ENCODE data around the gene CHN1. TPM values are rescaled to one million over a fixed set of nuclear protein-coding genes. Genes with fewer than 3 reads are reported as not detected.

Gene CHN1
- total and polyA plus RNA-seq, 2 of the 8 experiments (the other 6 are each of a cell fraction or from before 2014, with no cell fraction given), result 54.0 to 65.7 TPM

- H3K56ac ChIP-seq (replicated peaks; ENCODE audit: insufficient read length, low read depth, low read length), result no peak overlapping the region
- no peak overlapping the region for H3K23ac ChIP-seq (ENCODE audit: insufficient read length)
- H2BK15ac ChIP-seq (ENCODE audit: low read length), result no peak overlapping the region
- TF ChIP-seq POLR2AphosphoS5 (IDR thresholded peaks at IDR 0.05; ENCODE audit: low read depth, low read length), result no peak
- TF ChIP-seq JUN (IDR thresholded peaks at IDR 0.05; ENCODE audit: low read depth, low read length), result no peak
- no peak for TF ChIP-seq CHD2 (IDR thresholded peaks at IDR 0.05; ENCODE audit: low read length)
- TF ChIP-seq YY1 (IDR thresholded peaks at IDR 0.05; ENCODE audit: low read depth, low read length), result no peak
- no peak for TF ChIP-seq RXRA (IDR thresholded peaks at IDR 0.05; ENCODE audit: insufficient read depth, low read depth, low read length)
- TF ChIP-seq CREB1 (IDR thresholded peaks at IDR 0.05), result no peak
- TF ChIP-seq RAD21 (IDR thresholded peaks at IDR 0.05 in 1 of 2, conservative IDR thresholded peaks at IDR 0.05 in 1 of 2; ENCODE audit: low read depth in 2 of 2, low read length in 2 of 2), result no peak
- no peak for TF ChIP-seq CHD1 (IDR thresholded peaks at IDR 0.05; ENCODE audit: low read depth, low read length)
- TF ChIP-seq RBBP5 (IDR thresholded peaks at IDR 0.05; ENCODE audit: borderline replicate concordance, low read depth, low read length), result no peak
- no peak for TF ChIP-seq ATF2 (IDR thresholded peaks at IDR 0.05; ENCODE audit: low read length)
- TF ChIP-seq RNF2 (IDR thresholded peaks at IDR 0.05; ENCODE audit: borderline replicate concordance, low read depth, low read length, missing control alignments, poor library complexity, severe bottlenecking), result no peak
Observed at GRCh38 chr2:175017618-175018414, 12.6 kb upstream of the CHN1 start.

More at GRCh38 chr2:175017618-175018414, 12.6 kb upstream of the CHN1 start:
- H3K27ac ChIP-seq (ENCODE audit: low read depth, low read length), result no peak overlapping the region
- no peaks in the 10 kb centered on the region for H3K23me2 ChIP-seq (ENCODE audit: low read depth, low read length)
- no peaks in the 10 kb centered on the region for H3K4me1 ChIP-seq (replicated peaks in 1 of 4; ENCODE audit: control insufficient read depth in 3 of 4, insufficient read depth in 4 of 4, low read length in 3 of 4)
- FAIRE-seq, result no peak
- H3K14ac ChIP-seq (ENCODE audit: insufficient read length), result no peak overlapping the region
- no peak overlapping the region for H4K91ac ChIP-seq (replicated peaks; ENCODE audit: insufficient read length, low read length)
- no peak for DNase-seq (ENCODE audit: low read depth in 1 of 2, low spot score in 2 of 2)
- H3K79me1 ChIP-seq (ENCODE audit: low read depth, low read length), result no peaks in the 10 kb centered on the region
- H2BK120ac ChIP-seq (replicated peaks; ENCODE audit: low read depth, low read length), result no peak overlapping the region
- POLR2A ChIA-PET (ENCODE audit: partially characterized antibody), result no interaction called here
- no peak overlapping the region for H3K4ac ChIP-seq (replicated peaks; ENCODE audit: insufficient read length, low read depth, low read length)
- H3K9ac ChIP-seq (replicated peaks in 1 of 4; ENCODE audit: extremely low read depth in 1 of 4, low read depth in 3 of 4, low read length in 3 of 4), result no peak overlapping the region
- no peak overlapping the region for H4K5ac ChIP-seq (ENCODE audit: insufficient read length, low read depth, low read length)
- no peaks in the 10 kb centered on the region for H3K36me3 ChIP-seq (ENCODE audit: control insufficient read depth in 2 of 4, insufficient read depth in 4 of 4, low read length in 3 of 4)
- H2BK20ac ChIP-seq (ENCODE audit: low read length), result no peak overlapping the region
- H3K27me3 ChIP-seq (replicated peaks in 1 of 4; ENCODE audit: control insufficient read depth in 3 of 4, extremely low read depth in 1 of 4, insufficient read depth in 3 of 4, low read length in 3 of 4), result no peaks in the 10 kb centered on the region
- H3K4me3 ChIP-seq (ENCODE audit: extremely low read depth in 1 of 4, insufficient read depth in 2 of 4, low read depth in 3 of 4, low read length in 4 of 4), result no peak overlapping the region
- H2AFZ ChIP-seq (ENCODE audit: low read length), result no peak overlapping the region
- 89% methylated on average over 5 of the region's 5 CpGs; no CpG with 5 or more reads in 1 of the 2 experiments for WGBS, 2 experiments (ENCODE audit: extremely low coverage in 1 of 2, insufficient coverage in 1 of 2, insufficient read length in 1 of 2, insufficient replicate concordance in 2 of 2, low coverage in 1 of 2, low lambda C conversion rate in 2 of 2, missing lambda C conversion rate in 1 of 2)
- H2BK5ac ChIP-seq (ENCODE audit: low read depth, low read length), result no peak overlapping the region
- no peaks in the 10 kb centered on the region for H4K20me1 ChIP-seq (replicated peaks in 1 of 2; ENCODE audit: control insufficient read depth in 1 of 2, insufficient read depth in 2 of 2, low read length in 2 of 2)
- no peak overlapping the region for H3K4me2 ChIP-seq (ENCODE audit: insufficient read depth in 1 of 2, low read depth in 2 of 2, low read length in 2 of 2)
- CTCF ChIA-PET (ENCODE audit: partially characterized antibody), result interaction anchor here (0.6 to 4.6 kb wide), 4 partner anchors 13 to 320 kb away, joined by 3 to 20 read pairs (median 4); no protein-coding TSS in a partner anchor
- H3K18ac ChIP-seq (ENCODE audit: extremely low read depth, low read length), result no peak overlapping the region
- no peaks in the 10 kb centered on the region for H3K79me2 ChIP-seq (ENCODE audit: control insufficient read depth in 1 of 2, insufficient read depth in 2 of 2, low read length in 2 of 2)
- no peaks in the 10 kb centered on the region; a peak in 1 of 4 replicates for H3K9me3 ChIP-seq (ENCODE audit: insufficient read depth in 2 of 2, low read depth in 1 of 2, low read length in 1 of 2)
- H2AK5ac ChIP-seq (ENCODE audit: low read depth, low read length), result no peak overlapping the region
- no peak overlapping the region for H4K8ac ChIP-seq (ENCODE audit: extremely low read depth, insufficient read depth, low read length)
- 0 out of 2 replicates have a peak overlapping the region, but pooled peaks have one; percentile 32 for H2BK12ac ChIP-seq (ENCODE audit: low read depth, low read length)

Data from H1 (cell line).